GM18951 (cell line): Measurements from ENCODE around the gene PTGIS.

Source experiments
- POLR2A ChIP-seq: IDR thresholded peaks from 4 replicates; pipeline ENCODE4 v1.6.1; 2011; ENCODE audit warnings: mild to moderate bottlenecking; ENCODE audit not compliant: insufficient read length, insufficient read depth; ENCODE audit errors: extremely low read depth
- in situ Hi-C: fragments of 300-500 bp; cut with MboI; formaldehyde crosslinking; loops from one replicate; pipeline ENCODE4 v1.12.0; 2022; ENCODE audit warnings: low sequenced_read_pairs, mixed read lengths, inconsistent platforms; ENCODE audit not compliant: unreplicated experiment

PTGIS gene

GRCh38 chr20:49607568-49607967 is 39.6 kb upstream of the PTGIS start:
- in situ Hi-C loops = loop anchor here (5.0 to 25.0 kb wide), 3 partner anchors 70 to 273 kb away; no protein-coding TSS in a partner anchor
- no peak for TF ChIP-seq POLR2A

DNA sequence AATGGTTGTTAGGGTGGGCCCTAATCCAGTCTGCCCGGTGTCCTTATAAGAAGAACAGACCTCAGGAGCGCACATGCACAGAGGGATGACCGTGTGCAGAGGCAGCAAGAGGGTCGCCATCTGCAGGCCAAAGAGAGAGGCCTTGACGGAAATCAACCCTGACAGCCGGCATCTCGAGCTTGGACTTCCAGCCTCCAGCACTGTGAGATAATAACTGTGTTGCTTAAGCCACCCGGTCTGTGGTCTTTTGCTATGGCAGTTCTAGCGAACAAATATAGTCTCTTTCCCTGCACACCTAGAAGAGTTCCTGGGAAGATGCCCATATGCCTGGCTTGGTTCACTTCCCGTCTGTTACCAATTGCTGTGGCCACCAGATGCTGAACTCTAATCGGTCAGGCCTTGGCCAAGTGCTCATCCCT is 35.3 kb upstream of the PTGIS start:
- TF ChIP-seq POLR2A = no peak
- in situ Hi-C loops = loop anchor here (10.0 to 25.0 kb wide), 2 partner anchors 234 to 268 kb away; no protein-coding TSS in a partner anchor

DNA sequence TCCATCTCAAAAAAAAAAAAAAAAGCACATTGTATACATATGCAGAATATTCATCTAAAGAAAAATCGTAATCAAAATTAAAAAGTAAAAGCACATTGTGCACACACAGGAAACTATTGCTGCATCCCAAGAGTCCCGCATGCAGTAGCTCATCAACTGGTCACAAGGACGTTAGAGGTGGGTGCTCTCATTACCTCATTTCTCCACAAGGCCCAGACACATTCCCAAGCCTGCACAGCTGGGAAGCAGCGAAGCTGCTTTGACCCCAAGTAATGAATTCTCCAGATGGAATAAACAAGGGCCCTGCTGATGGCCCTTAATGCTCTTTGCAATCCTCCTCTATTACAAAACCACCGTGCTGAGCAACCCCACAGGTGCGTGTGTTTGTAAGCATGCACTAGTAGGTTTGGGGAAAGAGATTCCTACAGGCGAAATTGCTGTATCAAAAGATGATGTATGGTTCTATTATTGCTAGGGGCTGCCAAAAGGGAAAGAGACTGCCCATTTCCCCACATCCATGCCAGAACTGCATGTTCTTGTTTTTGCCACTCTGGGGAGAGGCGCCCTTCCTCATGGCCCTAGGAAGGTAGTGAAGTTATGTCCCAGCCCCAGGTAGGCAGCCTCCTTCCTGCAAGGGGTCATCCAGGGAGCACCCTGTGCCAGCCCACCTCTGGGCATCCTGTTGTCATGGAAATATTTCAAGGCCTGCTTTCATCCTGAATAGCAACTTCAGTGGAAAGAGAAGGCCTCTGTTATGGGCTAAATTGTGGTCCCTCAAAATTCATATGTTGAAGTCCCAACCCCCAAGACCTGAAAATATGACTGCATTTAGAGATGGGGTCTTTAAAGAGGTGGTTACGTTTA is 34.6 kb upstream of the PTGIS start:
- in situ Hi-C loops = loop anchor here (10.0 to 25.0 kb wide), 2 partner anchors 235 to 268 kb away; no protein-coding TSS in a partner anchor
- TF ChIP-seq POLR2A = no peak

GRCh38 chr20:49601153-49601924 is 33.4 kb upstream of the PTGIS start:
- TF ChIP-seq POLR2A = no peak
- in situ Hi-C loops = loop anchor here (10.0 to 25.0 kb wide), 2 partner anchors 236 to 267 kb away; no protein-coding TSS in a partner anchor

- no peak for TF ChIP-seq POLR2A
- in situ Hi-C loops = loop anchor here (10.0 to 25.0 kb wide), 2 partner anchors 238 to 265 kb away; no protein-coding TSS in a partner anchor
These were observed 31.8 kb upstream of the PTGIS start for GRCh38 chr20:49599746-49600113.

- no peak for TF ChIP-seq POLR2A
- in situ Hi-C loops = no loop called here
These were observed 30.0 kb upstream of the PTGIS start for GRCh38 chr20:49597825-49598395.

GRCh38 chr20:49595811-49596561 is 28.0 kb upstream of the PTGIS start:
- no peak for TF ChIP-seq POLR2A
- in situ Hi-C loops = no loop called here

DNA sequence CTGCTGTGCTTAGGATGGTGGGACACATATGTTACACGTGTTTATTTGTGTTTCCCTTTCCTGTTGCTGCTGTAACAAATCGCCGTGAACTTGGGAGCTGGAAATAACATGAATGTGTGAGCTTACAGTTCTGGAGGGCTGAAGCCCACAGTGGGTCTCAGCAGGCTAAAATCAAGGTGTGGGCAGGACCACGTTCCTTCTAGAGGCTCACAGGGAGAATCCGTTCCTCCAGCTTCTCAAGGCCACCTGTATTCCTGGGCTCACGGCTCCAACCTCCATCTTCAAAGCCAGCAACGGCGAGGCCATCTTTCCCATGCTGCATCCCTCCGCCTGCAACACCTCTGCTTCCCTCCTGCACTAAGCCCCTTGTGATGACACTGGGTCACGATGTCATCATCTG is 27.4 kb upstream of the PTGIS start:
- in situ Hi-C loops = no loop called here
- no peak for TF ChIP-seq POLR2A

- in situ Hi-C loops = no loop called here
- TF ChIP-seq POLR2A = no peak
These were observed 27.0 kb upstream of the PTGIS start for GRCh38 chr20:49594931-49595315.

DNA sequence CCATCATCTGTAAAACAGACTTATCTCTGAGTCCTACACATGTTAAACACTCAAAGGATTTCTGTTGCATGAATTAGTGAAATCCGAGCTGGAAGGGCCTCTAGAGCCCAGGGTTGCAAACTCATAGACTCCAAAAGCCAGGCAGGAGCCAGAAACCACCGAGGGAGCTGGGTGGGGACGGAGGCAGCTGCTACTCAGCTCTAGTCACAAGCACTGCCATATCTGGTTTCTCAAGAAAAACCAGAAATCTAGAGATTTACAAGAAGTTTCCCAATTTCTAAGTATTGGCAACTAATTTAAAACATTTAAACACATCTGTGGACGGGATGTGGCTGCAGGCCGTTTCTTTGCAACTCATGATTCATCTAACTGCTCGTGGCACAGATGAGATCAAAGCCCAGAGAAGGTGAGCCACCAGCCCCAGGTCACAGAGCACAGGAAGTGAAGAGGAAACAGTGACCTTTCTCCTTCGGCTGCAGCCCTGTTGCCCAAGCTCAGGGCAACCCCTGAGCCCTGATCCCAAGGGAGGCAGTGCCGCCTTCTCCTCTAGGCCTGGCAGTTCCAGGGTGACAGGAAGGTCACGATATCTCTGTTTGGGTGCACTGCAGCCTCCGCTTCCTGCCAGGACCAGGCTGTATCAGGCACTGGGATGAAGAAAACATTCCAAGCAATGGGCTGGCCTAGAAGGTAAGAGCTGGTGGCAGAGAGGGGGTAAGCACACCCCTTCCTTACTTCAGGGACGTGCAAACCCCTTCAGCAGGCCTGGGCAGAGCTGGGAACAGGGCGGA is 26.4 kb upstream of the PTGIS start:
- TF ChIP-seq POLR2A = no peak
- in situ Hi-C loops = no loop called here

DNA sequence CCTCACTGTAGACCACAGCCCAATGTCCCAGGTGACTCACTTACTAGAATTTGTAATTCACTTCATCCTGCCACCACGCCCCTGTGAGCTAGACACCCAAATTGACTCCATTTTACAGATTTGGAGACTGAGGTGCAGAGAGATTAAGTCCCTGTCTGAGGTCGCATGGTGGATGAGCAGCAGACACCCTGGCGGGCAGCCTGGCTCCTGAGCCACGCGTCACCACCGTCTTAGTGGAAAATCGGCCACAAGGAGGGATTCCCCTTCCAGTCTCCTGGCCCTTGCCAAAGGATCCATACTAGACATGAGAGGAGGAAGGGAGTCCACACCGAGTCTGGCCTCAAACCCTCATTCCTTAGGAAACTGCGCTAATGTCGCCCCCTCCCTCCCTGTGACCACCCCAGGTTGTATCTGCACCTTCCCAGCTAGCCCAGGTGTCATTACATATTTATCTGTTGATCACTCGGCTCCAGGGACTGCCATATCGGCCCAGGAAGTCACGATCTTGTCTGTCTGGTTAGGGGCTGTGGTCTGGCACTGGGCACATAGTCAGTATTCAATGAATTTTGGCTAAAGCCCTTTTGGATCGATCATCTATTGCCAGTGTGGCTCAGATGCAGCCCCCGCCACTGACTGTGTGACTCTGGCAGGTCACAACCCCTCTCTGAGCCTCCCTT is 25.7 kb upstream of the PTGIS start:
- in situ Hi-C loops = no loop called here
- no peak for TF ChIP-seq POLR2A
